Vagina (tissue), 2 donors: ENCODE results near the gene EVX1.

Experiments used
- CTCF ChIP-seq, 3 experiments: fragments of 450-650 bp in 2 of 3; fragments of 200-600 bp in 1 of 3; sonication (generic) in 1 of 3; IDR thresholded peaks; one replicate each; pipeline ENCODE4 v1.5.1; 2017 to 2019; ENCODE audit warnings: antibody characterized with exemption in 3 of 3, mild to moderate bottlenecking in 2 of 3, moderate library complexity in 2 of 3
- POLR2A ChIP-seq, 2 donors: fragments of 450-650 bp; IDR thresholded peaks; one replicate each; pipeline ENCODE4 v1.6.1; 2017; ENCODE audit warnings: antibody characterized with exemption in 2 of 2, mild to moderate bottlenecking in 2 of 2, moderate library complexity in 2 of 2
- POLR2AphosphoS5 ChIP-seq, 2 donors: sonication (generic); formaldehyde crosslinking; IDR thresholded peaks; one replicate each; pipeline ENCODE4 v1.9.0; 2017; ENCODE audit warnings: antibody characterized with exemption in 2 of 2, mild to moderate bottlenecking in 2 of 2, low read depth in 1 of 2; ENCODE audit not compliant: insufficient read depth in 1 of 2

- TF ChIP-seq CTCF (IDR thresholded peaks at IDR 0.05) (no peak), POLR2A (IDR thresholded peaks at IDR 0.05) (no peak), POLR2AphosphoS5 (IDR thresholded peaks at IDR 0.05; ENCODE audit: insufficient read depth in 1 of 2, low read depth in 1 of 2) (peak in 1 of 2 donors; percentile 62)
These were observed 40.4 kb upstream of the EVX1 start for GRCh38 chr7:27202018-27202861.
